Measurements from ENCODE around the gene GNB1L. TPM values are rescaled to one million over a fixed set of nuclear protein-coding genes. Genes with fewer than 3 reads are reported as not detected.

Gene GNB1L
- total and polyA plus RNA-seq, 8 donors: 2.1 to 4.8 (median 3.6) TPM

DNA sequence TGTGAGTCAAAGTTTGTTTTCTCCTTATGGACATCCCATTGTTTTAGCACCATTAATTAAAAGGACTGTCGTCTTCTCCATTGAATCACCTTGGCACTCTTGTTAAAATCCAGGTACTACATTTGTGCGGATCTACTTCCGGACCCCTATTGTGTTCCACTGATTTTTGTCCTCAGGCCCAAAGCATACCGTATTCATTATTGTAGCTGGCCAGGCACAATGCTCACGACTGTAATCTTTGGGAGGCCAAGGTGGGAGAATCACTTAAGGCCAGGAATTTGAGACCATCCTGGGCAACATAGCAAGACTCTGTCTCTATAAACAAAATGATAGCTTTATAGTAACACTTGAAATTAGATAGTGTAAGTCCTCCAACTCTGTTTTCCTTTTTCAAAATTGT is 8.9 kb upstream of the GNB1L start:
- no peak for TF ChIP-seq CTCF (IDR thresholded peaks at IDR 0.05)
- no peak overlapping the region for H3K4me3 ChIP-seq
- intact Hi-C loops (cut with DNase I): no loop called here
- no peaks in the 10 kb centered on the region for H3K4me1 ChIP-seq
- 87 to 88% methylated on average over 5 of the region's 5 CpGs for WGBS, 2 donors
- DNase-seq (no peak), ATAC-seq (no peak), FAIRE-seq (no peak)
- no peak overlapping the region for H3K27ac ChIP-seq
- no peaks in the 10 kb centered on the region for H3K9me3 ChIP-seq
- no peaks in the 10 kb centered on the region for H3K27me3 ChIP-seq
- no peaks in the 10 kb centered on the region for H3K36me3 ChIP-seq

- Histone ChIP-seq H3K27ac (no peak overlapping the region), H3K9me3 (no peaks in the 10 kb centered on the region), H3K36me3 (no peaks in the 10 kb centered on the region), H3K4me1 (no peaks in the 10 kb centered on the region), H3K4me3 (no peak overlapping the region), H3K27me3 (no peaks in the 10 kb centered on the region)
- no peak for ATAC-seq
- no peak for FAIRE-seq
- TF ChIP-seq CTCF (IDR thresholded peaks at IDR 0.05): no peak
- intact Hi-C loops (cut with DNase I): no loop called here
- DNase-seq: no peak
- 96 to 98% methylated on average over 13 of the region's 13 CpGs for WGBS, 2 donors
These were observed 8.1 kb upstream of the GNB1L start for GRCh38 chr22:19862619-19863246.

DNA sequence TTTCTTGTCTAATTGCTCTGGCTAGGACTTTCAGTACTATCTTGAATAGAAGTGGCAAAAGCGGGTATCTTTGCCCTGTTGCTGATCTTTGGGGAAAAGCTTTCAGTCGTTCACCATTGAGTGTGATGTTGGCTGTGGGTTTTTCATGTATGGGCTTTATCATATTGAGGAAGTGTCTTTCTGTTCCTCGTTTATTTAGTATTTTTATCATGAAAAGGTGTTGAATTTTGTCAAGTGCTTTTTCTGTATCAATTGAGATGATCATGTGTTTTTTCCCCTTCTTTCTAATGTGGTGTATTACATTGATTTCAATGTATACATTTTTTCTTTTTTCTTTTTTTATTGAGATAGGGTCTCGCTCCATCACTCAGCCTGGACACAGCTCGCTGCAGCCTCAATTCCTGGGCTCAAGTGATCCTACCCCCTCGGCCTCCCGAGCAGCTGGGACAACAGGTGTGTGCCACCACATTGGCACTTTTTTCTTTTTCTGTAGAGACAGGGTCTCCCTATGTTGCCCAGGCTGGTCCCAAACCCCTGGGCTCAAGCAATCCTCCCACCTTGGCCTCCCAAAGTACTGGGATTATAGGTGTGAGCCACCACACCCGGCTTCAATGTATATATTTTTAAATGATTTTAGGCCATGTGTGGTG is 5.3 kb upstream of the GNB1L start:
- no peak overlapping the region for H3K27ac ChIP-seq
- no peaks in the 10 kb centered on the region for H3K36me3 ChIP-seq
- no peak overlapping the region for H3K4me3 ChIP-seq
- no peak for TF ChIP-seq CTCF (IDR thresholded peaks at IDR 0.05)
- FAIRE-seq (no peak), ATAC-seq (no peak), DNase-seq (no peak)
- WGBS, 2 donors: 95 to 98% methylated on average over 8 of the region's 8 CpGs
- intact Hi-C loops (cut with DNase I): no loop called here
- H3K4me1 ChIP-seq: peaks cover 0 to 8% (median 5%) of the 10 kb centered on the region in 3 donors
- H3K9me3 ChIP-seq: no peaks in the 10 kb centered on the region
- no peaks in the 10 kb centered on the region for H3K27me3 ChIP-seq

DNA sequence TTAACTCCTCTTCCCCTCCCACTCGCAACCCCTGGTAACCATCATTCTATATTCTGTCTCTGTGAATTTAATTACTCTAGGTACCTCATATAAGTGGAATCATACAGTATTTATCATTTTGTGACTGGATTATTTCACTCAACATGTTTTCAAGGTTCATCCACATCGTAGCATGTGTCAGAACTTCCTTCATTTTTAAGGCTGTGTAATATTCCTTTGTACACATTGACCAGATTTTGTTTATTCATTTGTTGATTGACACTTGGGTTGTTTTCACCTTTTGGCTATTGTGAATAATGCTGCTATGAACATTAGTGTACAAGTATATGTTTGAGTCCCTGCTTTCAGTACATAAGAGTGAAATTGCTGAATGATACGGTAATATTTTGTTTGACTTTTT is 2.7 kb upstream of the GNB1L start:
- H3K27me3 ChIP-seq: no peaks in the 10 kb centered on the region
- intact Hi-C loops (cut with DNase I): no loop called here
- TF ChIP-seq CTCF (IDR thresholded peaks at IDR 0.05): no peak
- peaks cover 0 to 13% (median 11%) of the 10 kb centered on the region in 3 donors for H3K4me1 ChIP-seq
- DNase-seq (no peak), FAIRE-seq (no peak), ATAC-seq (no peak)
- H3K36me3 ChIP-seq: no peaks in the 10 kb centered on the region
- 96% methylated on average over 3 of the region's 3 CpGs for WGBS, 2 donors
- H3K4me3 ChIP-seq: no peak overlapping the region
- H3K9me3 ChIP-seq: no peaks in the 10 kb centered on the region
- no peak overlapping the region for H3K27ac ChIP-seq

Measured in pancreas (tissue), 10 donors.